Measurements from ENCODE around the gene PET100. TPM values are rescaled to one million over a fixed set of nuclear protein-coding genes. Genes with fewer than 3 reads are reported as not detected.
"Not testable (repeated sequence)": the region's sequence is repeated elsewhere in the genome, so short reads cannot be mapped to it uniquely, and the experiment has no call there.

The PET100 gene
- total and polyA plus RNA-seq, 2 donors from 2014 or later: 112 to 181 TPM

DNA sequence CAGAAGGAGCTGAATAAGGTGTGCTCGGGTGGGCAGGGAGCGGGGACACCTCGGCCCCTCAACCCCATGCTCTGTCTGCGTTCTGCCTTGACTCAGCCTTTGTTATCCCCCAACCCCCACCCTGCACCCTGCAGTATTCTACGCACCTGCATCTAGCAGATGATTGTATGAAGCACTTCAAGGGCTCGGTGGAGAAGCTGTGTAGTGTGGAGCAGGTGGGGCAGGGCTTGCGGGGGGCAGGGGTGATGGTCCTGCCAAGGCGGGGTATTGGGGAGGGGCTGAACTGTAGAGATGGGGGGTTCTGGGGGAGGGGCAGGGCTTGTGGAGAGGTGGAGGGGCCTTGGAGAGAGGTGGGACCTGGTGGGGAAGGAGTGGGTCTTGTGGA is 13.4 kb downstream of the PET100 start:
- no peak for FAIRE-seq
- TF ChIP-seq, protein P1, sequence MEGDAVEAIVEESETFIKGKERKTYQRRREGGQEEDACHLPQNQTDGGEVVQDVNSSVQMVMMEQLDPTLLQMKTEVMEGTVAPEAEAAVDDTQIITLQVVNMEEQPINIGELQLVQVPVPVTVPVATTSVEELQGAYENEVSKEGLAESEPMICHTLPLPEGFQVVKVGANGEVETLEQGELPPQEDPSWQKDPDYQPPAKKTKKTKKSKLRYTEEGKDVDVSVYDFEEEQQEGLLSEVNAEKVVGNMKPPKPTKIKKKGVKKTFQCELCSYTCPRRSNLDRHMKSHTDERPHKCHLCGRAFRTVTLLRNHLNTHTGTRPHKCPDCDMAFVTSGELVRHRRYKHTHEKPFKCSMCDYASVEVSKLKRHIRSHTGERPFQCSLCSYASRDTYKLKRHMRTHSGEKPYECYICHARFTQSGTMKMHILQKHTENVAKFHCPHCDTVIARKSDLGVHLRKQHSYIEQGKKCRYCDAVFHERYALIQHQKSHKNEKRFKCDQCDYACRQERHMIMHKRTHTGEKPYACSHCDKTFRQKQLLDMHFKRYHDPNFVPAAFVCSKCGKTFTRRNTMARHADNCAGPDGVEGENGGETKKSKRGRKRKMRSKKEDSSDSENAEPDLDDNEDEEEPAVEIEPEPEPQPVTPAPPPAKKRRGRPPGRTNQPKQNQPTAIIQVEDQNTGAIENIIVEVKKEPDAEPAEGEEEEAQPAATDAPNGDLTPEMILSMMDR (IDR thresholded peaks at IDR 0.05; ENCODE audit: borderline replicate concordance, extremely low read depth, insufficient read depth): no peak
- intact Hi-C loops (cut with DNase I): no loop called here
- Histone ChIP-seq H3K9ac (ENCODE audit: low read length in 3 of 3) (no peak overlapping the region), H3K27me3 (ENCODE audit: control insufficient read depth, insufficient read depth, low read length) (no peaks in the 10 kb centered on the region), H3K36me3 (ENCODE audit: control insufficient read depth in 2 of 3, insufficient read depth in 3 of 3, low read length in 3 of 3) (peaks cover 0 to 10% (median 5%) of the 10 kb centered on the region in 3 donors), H3K4me3 (ENCODE audit: low read length in 3 of 3) (no peak overlapping the region), H3K9me3 (ENCODE audit: control insufficient read depth in 2 of 3, insufficient read depth in 1 of 3, low read length in 3 of 3) (no peaks in the 10 kb centered on the region), H3K27ac (ENCODE audit: low read depth in 2 of 2, low read length in 2 of 2) (no peak overlapping the region), H3K4me1 (ENCODE audit: control insufficient read depth in 2 of 3, insufficient read depth in 2 of 3, low read depth in 1 of 3, low read length in 3 of 3) (peaks cover 0 to 3% (median 0%) of the 10 kb centered on the region in 3 donors)
- no peak for DNase-seq

DNA sequence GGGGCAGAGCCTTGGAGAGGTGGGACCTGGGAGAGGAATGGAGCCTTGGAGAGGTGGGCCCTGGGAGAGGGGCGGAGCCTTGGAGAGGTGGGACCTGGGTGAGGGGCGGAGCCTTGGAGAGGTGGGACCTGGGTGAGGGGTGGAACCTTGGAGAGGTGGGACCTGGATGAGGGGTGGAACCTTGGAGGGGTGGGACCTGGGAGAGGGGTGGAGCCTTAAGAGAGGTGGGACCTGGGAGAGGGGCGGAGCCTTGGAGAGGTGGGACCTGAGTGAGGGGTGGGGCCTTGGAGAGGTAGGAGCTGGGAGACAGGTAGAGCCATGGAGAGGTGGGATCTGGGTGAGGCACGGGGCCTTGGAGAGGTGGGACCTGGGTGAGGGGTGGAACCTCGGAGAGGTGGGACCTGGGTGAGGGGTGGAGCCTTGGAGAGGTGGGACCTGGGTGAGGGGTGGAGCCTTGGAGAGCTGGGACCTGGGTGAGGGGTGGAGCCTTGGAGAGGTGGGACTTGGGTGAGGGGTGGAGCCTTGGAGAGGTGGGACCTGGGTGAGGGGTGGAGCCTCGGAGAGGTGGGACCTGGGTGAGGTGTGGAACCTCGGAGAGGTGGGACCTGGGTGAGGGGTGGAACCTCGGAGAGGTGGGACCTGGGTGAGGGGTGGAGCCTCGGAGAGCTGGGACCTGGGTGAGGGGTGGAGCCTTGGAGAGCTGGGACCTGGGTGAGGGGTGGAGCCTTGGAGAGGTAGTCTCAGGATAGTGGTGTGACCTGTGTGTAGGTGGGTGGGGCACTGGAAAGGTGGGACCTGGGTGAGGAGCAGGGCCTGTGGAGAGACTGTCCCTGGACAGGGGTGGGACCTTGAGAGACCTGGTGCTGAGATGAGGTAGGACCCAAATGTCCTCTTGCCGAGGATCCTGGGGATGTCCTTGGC is 14.3 kb downstream of the PET100 start:
- H3K27me3 ChIP-seq (ENCODE audit: control insufficient read depth, insufficient read depth, low read length); H3K36me3 ChIP-seq (ENCODE audit: control insufficient read depth in 2 of 3, insufficient read depth in 3 of 3, low read length in 3 of 3); FAIRE-seq; H3K9ac ChIP-seq (ENCODE audit: low read length in 3 of 3); H3K4me1 ChIP-seq (ENCODE audit: control insufficient read depth in 2 of 3, insufficient read depth in 2 of 3, low read depth in 1 of 3, low read length in 3 of 3); DNase-seq; H3K9me3 ChIP-seq (ENCODE audit: control insufficient read depth in 2 of 3, insufficient read depth in 1 of 3, low read length in 3 of 3); intact Hi-C loops (cut with DNase I); H3K27ac ChIP-seq (ENCODE audit: low read depth in 2 of 2, low read length in 2 of 2); H3K4me3 ChIP-seq (ENCODE audit: low read length in 3 of 3): not testable (repeated sequence)

DNA sequence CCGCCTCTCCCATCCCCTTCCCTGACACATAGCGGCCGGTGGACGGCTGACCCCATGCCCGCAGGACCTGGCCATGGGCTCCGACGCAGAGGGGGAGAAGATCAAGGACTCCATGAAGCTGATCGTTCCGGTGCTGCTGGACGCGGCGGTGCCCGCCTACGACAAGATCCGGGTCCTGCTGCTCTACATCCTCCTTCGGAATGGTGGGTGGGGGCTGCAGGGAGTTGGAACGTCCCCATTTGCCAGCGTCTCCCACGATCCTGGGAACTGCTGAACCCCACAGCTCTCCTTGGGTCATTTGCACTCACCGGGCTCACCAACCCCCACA is 14.9 kb downstream of the PET100 start:
- no peak for DNase-seq
- no peaks in the 10 kb centered on the region for H3K27me3 ChIP-seq (ENCODE audit: control insufficient read depth, insufficient read depth, low read length)
- H3K27ac ChIP-seq (ENCODE audit: low read depth in 2 of 2, low read length in 2 of 2): no peak overlapping the region
- H3K4me1 ChIP-seq (ENCODE audit: control insufficient read depth in 2 of 3, insufficient read depth in 2 of 3, low read depth in 1 of 3, low read length in 3 of 3): peaks cover 0 to 3% (median 0%) of the 10 kb centered on the region in 3 donors
- no peak overlapping the region for H3K9ac ChIP-seq (ENCODE audit: low read length in 3 of 3)
- intact Hi-C loops (cut with DNase I): no loop called here
- H3K4me3 ChIP-seq (ENCODE audit: low read length in 3 of 3): no peak overlapping the region
- no peak for FAIRE-seq
- TF ChIP-seq, protein P1 (IDR thresholded peaks at IDR 0.05; ENCODE audit: borderline replicate concordance, extremely low read depth, insufficient read depth): no peak
- peaks cover 0 to 10% (median 5%) of the 10 kb centered on the region in 3 donors for H3K36me3 ChIP-seq (ENCODE audit: control insufficient read depth in 2 of 3, insufficient read depth in 3 of 3, low read length in 3 of 3)
- no peaks in the 10 kb centered on the region for H3K9me3 ChIP-seq (ENCODE audit: control insufficient read depth in 2 of 3, insufficient read depth in 1 of 3, low read length in 3 of 3)

DNA sequence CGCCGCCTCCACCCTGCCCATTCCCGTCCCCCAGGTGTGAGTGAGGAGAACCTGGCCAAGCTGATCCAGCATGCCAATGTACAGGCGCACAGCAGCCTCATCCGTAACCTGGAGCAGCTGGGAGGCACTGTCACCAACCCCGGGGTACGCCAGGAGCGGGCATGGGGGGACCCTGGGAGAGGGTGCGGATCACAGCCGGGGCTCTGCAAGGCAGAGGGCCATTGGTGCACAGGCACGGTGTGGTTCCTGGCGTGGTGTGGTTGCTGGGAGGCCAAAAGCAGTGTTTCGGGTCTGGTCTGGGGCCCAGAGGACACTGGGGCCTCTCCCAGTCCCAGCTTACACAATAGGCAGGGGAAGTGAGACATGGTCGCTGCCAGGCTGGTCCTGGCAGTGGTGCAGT is 15.6 kb downstream of the PET100 start:
- Histone ChIP-seq H3K9me3 (ENCODE audit: control insufficient read depth in 2 of 3, insufficient read depth in 1 of 3, low read length in 3 of 3) (no peaks in the 10 kb centered on the region), H3K9ac (ENCODE audit: low read length in 3 of 3) (no peak overlapping the region), H3K4me3 (ENCODE audit: low read length in 3 of 3) (no peak overlapping the region), H3K36me3 (ENCODE audit: control insufficient read depth in 2 of 3, insufficient read depth in 3 of 3, low read length in 3 of 3) (peaks cover 0 to 4% (median 0%) of the 10 kb centered on the region in 3 donors), H3K27ac (ENCODE audit: low read depth in 2 of 2, low read length in 2 of 2) (no peak overlapping the region), H3K27me3 (ENCODE audit: control insufficient read depth, insufficient read depth, low read length) (no peaks in the 10 kb centered on the region), H3K4me1 (ENCODE audit: control insufficient read depth in 2 of 3, insufficient read depth in 2 of 3, low read depth in 1 of 3, low read length in 3 of 3) (peaks cover 0 to 2% (median 0%) of the 10 kb centered on the region in 3 donors)
- TF ChIP-seq, protein P1 (IDR thresholded peaks at IDR 0.05; ENCODE audit: borderline replicate concordance, extremely low read depth, insufficient read depth): no peak
- FAIRE-seq (no peak), DNase-seq (no peak)
- intact Hi-C loops (cut with DNase I): no loop called here
